Measurements from ENCODE around the gene NPTXR. TPM values are rescaled to one million over a fixed set of nuclear protein-coding genes. Genes with fewer than 3 reads are reported as not detected.

NPTXR gene
- polyA plus RNA-seq, 4 donors, result 0.22 to 5.3 (median 2.2) TPM

GRCh38 chr22:38879961-38880360 lies 36.1 kb upstream of the NPTXR start:
- H3K9me3 ChIP-seq (ENCODE audit: control insufficient read depth in 2 of 2, insufficient read depth in 1 of 2, low read depth in 1 of 2, low read length in 1 of 2), result peaks cover 0 to 4% of the 10 kb centered on the region in 2 donors
- H3K36me3 ChIP-seq (ENCODE audit: control insufficient read depth in 3 of 3, insufficient read depth in 2 of 3, low read depth in 1 of 3, low read length in 3 of 3), result no peaks in the 10 kb centered on the region
- peaks cover 0 to 2% (median 0%) of the 10 kb centered on the region in 3 donors for H3K27me3 ChIP-seq (ENCODE audit: control insufficient read depth in 3 of 3, insufficient read depth in 3 of 3, low read length in 3 of 3)
- H3K4me3 ChIP-seq (ENCODE audit: low read depth in 1 of 3, low read length in 3 of 3), result no peak overlapping the region
- H3K4me1 ChIP-seq (ENCODE audit: control insufficient read depth in 3 of 3, insufficient read depth in 2 of 3, low read depth in 1 of 3, low read length in 2 of 3), result peaks cover 0 to 13% (median 0%) of the 10 kb centered on the region in 3 donors
- WGBS, 3 donors, result 51 to 82% (median 65%) methylated on average over 5 of the region's 5 CpGs
- no peak overlapping the region for H3K27ac ChIP-seq (ENCODE audit: low read depth in 1 of 3, low read length in 2 of 3)
- DNase-seq (no peak), FAIRE-seq (no peak)

GRCh38 chr22:38879108-38879729 lies 35.4 kb upstream of the NPTXR start:
- no peak for FAIRE-seq
- Histone ChIP-seq H3K4me3 (ENCODE audit: low read depth in 1 of 3, low read length in 3 of 3) (no peak overlapping the region), H3K4me1 (ENCODE audit: control insufficient read depth in 3 of 3, insufficient read depth in 2 of 3, low read depth in 1 of 3, low read length in 2 of 3) (peaks cover 0 to 13% (median 0%) of the 10 kb centered on the region in 3 donors), H3K27me3 (ENCODE audit: control insufficient read depth in 3 of 3, insufficient read depth in 3 of 3, low read length in 3 of 3) (peaks cover 0 to 2% (median 0%) of the 10 kb centered on the region in 3 donors), H3K27ac (ENCODE audit: low read depth in 1 of 3, low read length in 2 of 3) (no peak overlapping the region), H3K36me3 (ENCODE audit: control insufficient read depth in 3 of 3, insufficient read depth in 2 of 3, low read depth in 1 of 3, low read length in 3 of 3) (no peaks in the 10 kb centered on the region), H3K9me3 (ENCODE audit: control insufficient read depth in 2 of 2, insufficient read depth in 1 of 2, low read depth in 1 of 2, low read length in 1 of 2) (peaks cover 0 to 4% of the 10 kb centered on the region in 2 donors)
- 69 to 76% (median 75%) methylated on average over 4 to 5 of the region's 5 CpGs for WGBS, 3 donors
- DNase-seq, result no peak

- H3K4me3 ChIP-seq (ENCODE audit: low read depth in 1 of 3, low read length in 3 of 3), result no peak overlapping the region
- no peaks in the 10 kb centered on the region for H3K36me3 ChIP-seq (ENCODE audit: control insufficient read depth in 3 of 3, insufficient read depth in 2 of 3, low read depth in 1 of 3, low read length in 3 of 3)
- FAIRE-seq, result no peak
- 76 to 90% (median 84%) methylated on average over 4 of the region's 4 CpGs for WGBS, 3 donors
- no peak for DNase-seq
- H3K9me3 ChIP-seq (ENCODE audit: control insufficient read depth in 2 of 2, insufficient read depth in 1 of 2, low read depth in 1 of 2, low read length in 1 of 2), result peaks cover 0 to 4% of the 10 kb centered on the region in 2 donors
- peaks cover 0 to 4% (median 0%) of the 10 kb centered on the region in 3 donors for H3K27me3 ChIP-seq (ENCODE audit: control insufficient read depth in 3 of 3, insufficient read depth in 3 of 3, low read length in 3 of 3)
- H3K27ac ChIP-seq (ENCODE audit: low read depth in 1 of 3, low read length in 2 of 3), result no peak overlapping the region
- H3K4me1 ChIP-seq (ENCODE audit: control insufficient read depth in 3 of 3, insufficient read depth in 2 of 3, low read depth in 1 of 3, low read length in 2 of 3), result peaks cover 0 to 16% (median 0%) of the 10 kb centered on the region in 3 donors
Observed at GRCh38 chr22:38878001-38878400, 34.2 kb upstream of the NPTXR start.

- peaks cover 0 to 17% (median 0%) of the 10 kb centered on the region in 3 donors for H3K4me1 ChIP-seq (ENCODE audit: control insufficient read depth in 3 of 3, insufficient read depth in 2 of 3, low read depth in 1 of 3, low read length in 2 of 3)
- H3K27ac ChIP-seq (ENCODE audit: low read depth in 1 of 3, low read length in 2 of 3), result no peak overlapping the region
- peaks cover 0 to 6% (median 0%) of the 10 kb centered on the region in 3 donors for H3K36me3 ChIP-seq (ENCODE audit: control insufficient read depth in 3 of 3, insufficient read depth in 2 of 3, low read depth in 1 of 3, low read length in 3 of 3)
- peaks cover 0 to 4% (median 3%) of the 10 kb centered on the region in 3 donors for H3K27me3 ChIP-seq (ENCODE audit: control insufficient read depth in 3 of 3, insufficient read depth in 3 of 3, low read length in 3 of 3)
- WGBS, 3 donors, result 80 to 89% (median 81%) methylated on average over 13 of the region's 13 CpGs
- peaks cover 0 to 4% of the 10 kb centered on the region in 2 donors for H3K9me3 ChIP-seq (ENCODE audit: control insufficient read depth in 2 of 2, insufficient read depth in 1 of 2, low read depth in 1 of 2, low read length in 1 of 2)
- no peak for DNase-seq
- H3K4me3 ChIP-seq (ENCODE audit: low read depth in 1 of 3, low read length in 3 of 3), result no peak overlapping the region
- FAIRE-seq, result no peak
Observed at GRCh38 chr22:38874529-38875222, 30.8 kb upstream of the NPTXR start.

GRCh38 chr22:38873469-38874411 lies 29.9 kb upstream of the NPTXR start:
- Histone ChIP-seq H3K9me3 (ENCODE audit: control insufficient read depth in 2 of 2, insufficient read depth in 1 of 2, low read depth in 1 of 2, low read length in 1 of 2) (peaks cover 0 to 4% of the 10 kb centered on the region in 2 donors), H3K4me3 (ENCODE audit: low read depth in 1 of 3, low read length in 3 of 3) (peak overlapping the region in 1 of 3 donors; percentile 84), H3K27ac (ENCODE audit: low read depth in 1 of 3, low read length in 2 of 3) (peak overlapping the region in 1 of 3 donors; percentile 84), H3K27me3 (ENCODE audit: control insufficient read depth in 3 of 3, insufficient read depth in 3 of 3, low read length in 3 of 3) (peaks cover 0 to 4% (median 3%) of the 10 kb centered on the region in 3 donors), H3K4me1 (ENCODE audit: control insufficient read depth in 3 of 3, insufficient read depth in 2 of 3, low read depth in 1 of 3, low read length in 2 of 3) (peaks cover 0 to 24% (median 0%) of the 10 kb centered on the region in 3 donors), H3K36me3 (ENCODE audit: control insufficient read depth in 3 of 3, insufficient read depth in 2 of 3, low read depth in 1 of 3, low read length in 3 of 3) (peaks cover 0 to 15% (median 0%) of the 10 kb centered on the region in 3 donors)
- FAIRE-seq (no peak), DNase-seq (no peak)
- 40 to 66% (median 52%) methylated on average over 9 of the region's 9 CpGs for WGBS, 3 donors

- FAIRE-seq, result no peak
- DNase-seq, result peak in 1 of 2 donors; percentile 66
- H3K36me3 ChIP-seq (ENCODE audit: control insufficient read depth in 3 of 3, insufficient read depth in 2 of 3, low read depth in 1 of 3, low read length in 3 of 3), result peaks cover 0 to 24% (median 0%) of the 10 kb centered on the region in 3 donors
- peaks cover 0 to 3% (median 3%) of the 10 kb centered on the region in 3 donors for H3K27me3 ChIP-seq (ENCODE audit: control insufficient read depth in 3 of 3, insufficient read depth in 3 of 3, low read length in 3 of 3)
- peaks cover 0 to 26% (median 0%) of the 10 kb centered on the region in 3 donors for H3K4me1 ChIP-seq (ENCODE audit: control insufficient read depth in 3 of 3, insufficient read depth in 2 of 3, low read depth in 1 of 3, low read length in 2 of 3)
- 0 to 1% (median 0%) methylated on average over 30 to 37 of the region's 37 CpGs for WGBS, 3 donors
- H3K9me3 ChIP-seq (ENCODE audit: control insufficient read depth in 2 of 2, insufficient read depth in 1 of 2, low read depth in 1 of 2, low read length in 1 of 2), result peaks cover 0 to under 1% of the 10 kb centered on the region in 2 donors
- peak overlapping the region; percentile 72 to 90 (median 84) for H3K27ac ChIP-seq (ENCODE audit: low read depth in 1 of 3, low read length in 2 of 3)
- H3K4me3 ChIP-seq (ENCODE audit: low read depth in 1 of 3, low read length in 3 of 3), result peak overlapping the region; percentile 54 to 84 (median 64)
Observed at GRCh38 chr22:38872831-38873248, 29.0 kb upstream of the NPTXR start.

- peak within 1 kb of the TSS; percentile 72 to 90 (median 84) for H3K27ac ChIP-seq (ENCODE audit: low read depth in 1 of 3, low read length in 2 of 3)
- H3K4me3 ChIP-seq (ENCODE audit: low read depth in 1 of 3, low read length in 3 of 3), result peak within 1 kb of the TSS; percentile 63 to 84 (median 64)
- H3K36me3 ChIP-seq (ENCODE audit: control insufficient read depth in 3 of 3, insufficient read depth in 2 of 3, low read depth in 1 of 3, low read length in 3 of 3), result peaks cover 0 to 30% (median 0%) of the 10 kb centered on the region in 3 donors
- DNase-seq (peak; percentile 63 to 98), FAIRE-seq (no peak)
- 0% methylated on average over 51 to 73 of the region's 73 CpGs for WGBS, 3 donors
- H3K27me3 ChIP-seq (ENCODE audit: control insufficient read depth in 3 of 3, insufficient read depth in 3 of 3, low read length in 3 of 3), result peaks cover 0 to 3% (median 2%) of the 10 kb centered on the region in 3 donors
- no peaks in the 10 kb centered on the region for H3K9me3 ChIP-seq (ENCODE audit: control insufficient read depth in 2 of 2, insufficient read depth in 1 of 2, low read depth in 1 of 2, low read length in 1 of 2)
- peaks cover 0 to 26% (median 0%) of the 10 kb centered on the region in 3 donors for H3K4me1 ChIP-seq (ENCODE audit: control insufficient read depth in 3 of 3, insufficient read depth in 2 of 3, low read depth in 1 of 3, low read length in 2 of 3)
Observed at GRCh38 chr22:38872172-38872830, 28.5 kb upstream of the NPTXR start, which contains the start of gene CBX6. Gene CBX6 (minus strand): TSS chr22:38872216. CDS start chr22:38872190, 26 bp downstream.

Measured in small intestine (tissue), 7 donors.